B cell (primary cell): ENCODE measurements around the gene CDKN1C. TPM values are rescaled to one million over a fixed set of nuclear protein-coding genes. Genes with fewer than 3 reads are reported as not detected.
A peak's percentile ranks its signal among the peaks of the same experiment; 100 is the strongest.

Source experiments
- ATAC-seq: fragments of 200-7000 bp; cut with Tn5 transposase; one replicate; pipeline ENCODE4 v1.10.0; 2021; ENCODE audit warnings: low read depth, mild to moderate bottlenecking, moderate number of reproducible peaks, moderate library complexity
- CTCF ChIA-PET: fragments of 350-600 bp; sonication (Branson Sonifier 250); formaldehyde crosslinking; loops from one replicate; lab custom pipeline; 2021; ENCODE audit warnings: antibody characterized with exemption, inconsistent platforms; lab: Charles Lee
- POLR2A ChIA-PET: fragments of 350-600 bp; sonication (Branson Sonifier 250); formaldehyde crosslinking; loops from one replicate; lab custom pipeline; 2021; ENCODE audit warnings: antibody characterized with exemption; lab: Charles Lee
- DNase-seq: peaks from one replicate; pipeline ENCODE4 v3.0.0; 2013
- H2AFZ ChIP-seq: 2 replicates; pipeline ENCODE4 v1.6.1; 2012; ENCODE audit warnings: mild to moderate bottlenecking, low read depth, low read length; ENCODE audit not compliant: insufficient read depth, poor library complexity, severe bottlenecking
- H3K27ac ChIP-seq, 2 donors: 1 replicate in 1 of 2; 2 replicates in 1 of 2; pipeline ENCODE4 v1.5.1; 2012 to 2013; ENCODE audit warnings: low read length in 2 of 2, mild to moderate bottlenecking in 2 of 2, moderate library complexity in 1 of 2
- H3K27me3 ChIP-seq, 4 experiments: fragments of 200-600 bp in 1 of 4; sonication (generic) in 1 of 4; replicated peaks in 1 of 4; 1 replicate in 2 of 4; 2 replicates in 2 of 4; pipeline versions ENCODE4 v1.6.1 to v1.7.0; 2013 to 2016; ENCODE audit warnings: low read length in 3 of 4, mild to moderate bottlenecking in 2 of 4, mixed read lengths in 1 of 4, moderate library complexity in 1 of 4; ENCODE audit not compliant: insufficient read depth in 4 of 4, control insufficient read depth in 3 of 4; ENCODE audit errors: control extremely low read depth in 1 of 4
- H3K36me3 ChIP-seq, 2 experiments: replicated peaks in 1 of 2; 1 replicate in 1 of 2; 2 replicates in 1 of 2; pipeline versions ENCODE4 v1.6.1 to v1.7.1; 2013; ENCODE audit warnings: low read length in 1 of 2; ENCODE audit not compliant: insufficient read depth in 2 of 2, control insufficient read depth in 1 of 2; ENCODE audit errors: control extremely low read depth in 1 of 2, extremely low read depth in 1 of 2
- H3K4me1 ChIP-seq, 2 donors: fragments of 200-600 bp in 1 of 2; sonication (generic) in 1 of 2; 1 replicate in 1 of 2; 2 replicates in 1 of 2; pipeline versions ENCODE4 v1.5.1 to v1.6.1; 2013 to 2017; ENCODE audit warnings: low read length in 2 of 2; ENCODE audit not compliant: control insufficient read depth in 2 of 2, insufficient read depth in 2 of 2
- H3K4me2 ChIP-seq: replicated peaks from 2 replicates; pipeline ENCODE3; 2012; ENCODE audit warnings: mild to moderate bottlenecking, low read depth, low read length; ENCODE audit not compliant: poor library complexity, severe bottlenecking
- H3K4me3 ChIP-seq, 5 experiments: fragments of 200-600 bp in 1 of 5; sonication (generic) in 1 of 5; 1 replicate in 3 of 5; 2 replicates in 2 of 5; pipeline versions ENCODE4 v1.5.1 to v1.7.0; 2011 to 2016; ENCODE audit warnings: low read length in 4 of 5, mild to moderate bottlenecking in 4 of 5, low read depth in 2 of 5, control low read depth in 1 of 5, moderate library complexity in 1 of 5; ENCODE audit not compliant: insufficient read depth in 1 of 5; ENCODE audit errors: control extremely low read depth in 1 of 5, extremely low read depth in 1 of 5
- H3K79me2 ChIP-seq: fragments of 200-600 bp; sonication (generic); one replicate; pipeline ENCODE4 v1.6.0; 2016; ENCODE audit warnings: low read length; ENCODE audit not compliant: control insufficient read depth, insufficient read depth
- H3K9ac ChIP-seq: fragments of 200-600 bp; sonication (generic); 2 replicates; pipeline ENCODE4 v1.6.1; 2017; ENCODE audit warnings: mild to moderate bottlenecking, low read length, moderate library complexity
- H3K9me3 ChIP-seq, 3 donors: one replicate each; pipeline versions ENCODE4 v1.6.1 to v1.7.1; 2013; ENCODE audit warnings: low read length in 2 of 3; ENCODE audit not compliant: control insufficient read depth in 2 of 3, insufficient read depth in 1 of 3; ENCODE audit errors: control extremely low read depth in 1 of 3
- H4K20me1 ChIP-seq: 2 replicates; pipeline ENCODE4 v1.6.0; 2012; ENCODE audit warnings: mild to moderate bottlenecking, low read length; ENCODE audit not compliant: insufficient read depth, control insufficient read depth, poor library complexity, severe bottlenecking
- H3K27ac Mint-ChIP-seq: one replicate; pipeline ENCODE4 v1.8.0; 2021; ENCODE audit warnings: mixed read lengths
- H3K27me3 Mint-ChIP-seq: one replicate; pipeline ENCODE4 v1.8.0; 2021; ENCODE audit warnings: mixed read lengths
- H3K4me1 Mint-ChIP-seq: one replicate; pipeline ENCODE4 v1.8.0; 2021; ENCODE audit warnings: mixed read lengths
- H3K4me3 Mint-ChIP-seq: one replicate; pipeline ENCODE4 v1.8.0; 2021; ENCODE audit warnings: mixed read lengths
- H3K9me3 Mint-ChIP-seq: one replicate; pipeline ENCODE4 v1.8.0; 2022; ENCODE audit warnings: mixed read lengths; ENCODE audit not compliant: insufficient read depth
- EZH2 ChIP-seq: IDR thresholded peaks from 2 replicates; pipeline ENCODE4 v1.6.1; 2012; ENCODE audit warnings: borderline replicate concordance, low read depth, mild to moderate bottlenecking, moderate library complexity, low read length; ENCODE audit not compliant: insufficient read depth, poor library complexity, severe bottlenecking
- WGBS: methylation state at CpG from one replicate; pipeline ENCODE4 v1.1.5; 2013; ENCODE audit warnings: missing lambda C conversion rate; ENCODE audit not compliant: insufficient coverage; 5-methylcytosine and 5-hydroxymethylcytosine counted together
- intact Hi-C: fragments of 100-400 bp; cut with micrococcal nuclease; formaldehyde crosslinking; loops from one replicate; pipeline ENCODE4 v1.10.0; 2022
- polyA minus RNA-seq: library from RNA; depleted of rRNA, polyadenylated mRNA; stranded (reverse); fragments of >200 nt; gene quantifications from 2 replicates; pipeline ENCODE4 v1.2.3, GENCODE V29; 2012
- polyA plus RNA-seq: library from polyadenylated mRNA; depleted of rRNA; stranded (reverse); fragments of >200 nt; gene quantifications from 2 replicates; pipeline ENCODE4 v1.2.3, GENCODE V29; 2012
- total RNA-seq, 2 donors: library from RNA; stranded (reverse); fragments of 120-200 nt in 1 of 2; gene quantifications; 1 replicate in 1 of 2; 2 replicates in 1 of 2; pipeline versions ENCODE4 v1.2.3 to v1.2.4, GENCODE V29; 2013 to 2022
- TF ChIP-seq, protein P1 (sequence below): fragments of 200-600 bp; IDR thresholded peaks from one replicate; pipeline ENCODE4 v1.8.0; 2022; ENCODE audit warnings: antibody characterized with exemption, mild to moderate bottlenecking

CDKN1C gene
- total RNA-seq = 5.9 and 8.0 TPM in 2 replicates
- total RNA-seq (2013) = 5.8 TPM
- 0.58 and 1.1 TPM in 2 replicates for polyA plus RNA-seq
- 1.5 and 2.0 TPM in 2 replicates for polyA minus RNA-seq

DNA sequence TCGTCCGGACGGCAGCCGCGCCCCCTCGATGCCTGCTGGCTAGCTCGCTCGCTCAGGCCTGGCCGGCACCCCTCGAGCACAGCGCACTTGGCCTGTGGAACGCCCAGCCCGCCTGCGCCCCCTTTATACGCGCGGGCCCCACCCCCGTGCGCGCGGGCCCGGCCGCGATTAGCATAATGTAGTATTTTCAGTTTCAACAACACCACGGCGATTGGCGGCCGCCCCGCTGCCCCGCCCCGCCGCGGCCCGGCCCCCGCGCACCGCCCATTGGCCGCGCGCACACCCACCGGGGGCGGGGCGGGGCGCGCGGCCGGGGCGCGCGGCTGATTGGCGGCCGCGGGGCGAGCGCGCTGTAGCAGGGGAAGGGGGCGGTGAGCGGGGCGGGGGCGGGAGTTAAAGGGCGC, at the start of gene CDKN1C:
CDKN1C (minus strand) TSS at position 98 of the 404 bp plus-strand sequence. CDS start 319 bp downstream, outside the sequence.
- H3K27me3 ChIP-seq = peaks cover 0 to 34% (median 7%) of the 10 kb centered on the region in 4 experiments
- H3K4me2 ChIP-seq = peak within 1 kb of the TSS; percentile 97
- TF ChIP-seq EZH2 = peak; percentile 2
- TF ChIP-seq, protein P1, sequence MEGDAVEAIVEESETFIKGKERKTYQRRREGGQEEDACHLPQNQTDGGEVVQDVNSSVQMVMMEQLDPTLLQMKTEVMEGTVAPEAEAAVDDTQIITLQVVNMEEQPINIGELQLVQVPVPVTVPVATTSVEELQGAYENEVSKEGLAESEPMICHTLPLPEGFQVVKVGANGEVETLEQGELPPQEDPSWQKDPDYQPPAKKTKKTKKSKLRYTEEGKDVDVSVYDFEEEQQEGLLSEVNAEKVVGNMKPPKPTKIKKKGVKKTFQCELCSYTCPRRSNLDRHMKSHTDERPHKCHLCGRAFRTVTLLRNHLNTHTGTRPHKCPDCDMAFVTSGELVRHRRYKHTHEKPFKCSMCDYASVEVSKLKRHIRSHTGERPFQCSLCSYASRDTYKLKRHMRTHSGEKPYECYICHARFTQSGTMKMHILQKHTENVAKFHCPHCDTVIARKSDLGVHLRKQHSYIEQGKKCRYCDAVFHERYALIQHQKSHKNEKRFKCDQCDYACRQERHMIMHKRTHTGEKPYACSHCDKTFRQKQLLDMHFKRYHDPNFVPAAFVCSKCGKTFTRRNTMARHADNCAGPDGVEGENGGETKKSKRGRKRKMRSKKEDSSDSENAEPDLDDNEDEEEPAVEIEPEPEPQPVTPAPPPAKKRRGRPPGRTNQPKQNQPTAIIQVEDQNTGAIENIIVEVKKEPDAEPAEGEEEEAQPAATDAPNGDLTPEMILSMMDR = no peak
- intact Hi-C loops = loop anchor here (1.0 to 5.0 kb wide), 5 partner anchors 107 to 583 kb away; partner anchors contain the start of genes C11orf21, NAP1L4 and TSPAN32
- CTCF ChIA-PET = interaction anchor here (1.2 to 16.1 kb wide), 4 partner anchors 8 to 466 kb away, joined by 3 to 595 read pairs (median 4); no protein-coding TSS in a partner anchor
- H3K79me2 ChIP-seq = no peaks in the 10 kb centered on the region
- Mint-ChIP-seq H3K27me3 (peaks cover 15% of the 10 kb centered on the region), H3K9me3 (no peaks in the 10 kb centered on the region), H3K27ac (peak within 1 kb of the TSS; percentile 56), H3K4me1 (peaks cover 16% of the 10 kb centered on the region), H3K4me3 (peak within 1 kb of the TSS; percentile 95)
- POLR2A ChIA-PET = interaction anchor here (0.6 to 1.0 kb wide), 2 partner anchors 353 to 688 kb away, joined by 3 to 6 read pairs; no protein-coding TSS in a partner anchor
- WGBS = under 1% methylated on average over 41 of the region's 61 CpGs
- H3K4me3 ChIP-seq = peak within 1 kb of the TSS; percentile 39 to 93 (median 70)
- no peaks in the 10 kb centered on the region for H3K36me3 ChIP-seq
- no peaks in the 10 kb centered on the region for H4K20me1 ChIP-seq
- no peak within 1 kb of the TSS for H3K27ac ChIP-seq
- H2AFZ ChIP-seq = peak within 1 kb of the TSS; percentile 86
- H3K9ac ChIP-seq = peak within 1 kb of the TSS; percentile 71
- peak; percentile 90 for DNase-seq
- H3K4me1 ChIP-seq = peaks cover 9 to 20% of the 10 kb centered on the region in 2 donors
- ATAC-seq = peak; percentile 91
- no peaks in the 10 kb centered on the region for H3K9me3 ChIP-seq

DNA sequence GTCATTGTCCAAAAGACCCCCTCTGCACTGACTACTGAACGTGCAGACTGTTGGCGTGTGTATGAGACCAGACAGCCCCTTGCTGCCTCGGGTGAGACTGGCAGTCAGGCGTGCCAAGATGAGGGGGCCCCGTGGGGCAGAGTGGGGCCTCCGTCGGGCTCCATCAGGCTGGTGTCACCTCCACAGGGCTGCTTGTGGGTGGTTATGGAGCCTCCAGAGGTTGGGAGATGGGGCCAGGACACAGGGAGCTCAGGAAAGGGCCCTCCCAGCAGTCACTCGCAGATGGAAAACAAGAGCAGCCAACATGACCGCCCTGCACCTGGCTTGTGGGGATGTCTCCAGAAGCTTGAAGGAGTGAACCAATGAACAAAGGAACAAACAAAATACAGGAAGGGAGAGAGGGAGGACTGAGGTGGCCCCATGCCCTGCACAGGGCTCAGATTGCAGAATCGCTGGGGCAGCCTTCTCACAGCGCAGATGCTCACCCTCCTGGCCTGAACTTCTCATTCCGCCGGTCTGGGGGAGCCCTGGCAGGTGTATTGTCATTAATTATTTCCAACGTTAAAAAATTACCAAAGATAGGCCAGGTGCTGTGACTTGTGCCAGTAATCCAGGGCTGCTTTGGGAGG, 49.1 kb upstream of the CDKN1C start:
- 88% methylated on average over 13 of the region's 14 CpGs for WGBS
- Histone ChIP-seq H3K9ac (no peak overlapping the region), H3K4me3 (no peak overlapping the region), H3K36me3 (no peaks in the 10 kb centered on the region), H2AFZ (no peak overlapping the region), H3K79me2 (no peaks in the 10 kb centered on the region), H3K4me2 (no peak overlapping the region), H3K4me1 (peaks cover 11 to 14% of the 10 kb centered on the region in 2 donors), H3K27ac (no peak overlapping the region), H3K27me3 (peaks cover 0 to 31% (median 10%) of the 10 kb centered on the region in 4 experiments), H4K20me1 (peaks cover 3% of the 10 kb centered on the region), H3K9me3 (peaks cover 0 to 29% (median 10%) of the 10 kb centered on the region in 3 donors)
- ATAC-seq = no peak
- TF ChIP-seq, protein P1 = no peak
- no peak for TF ChIP-seq EZH2
- POLR2A ChIA-PET = no interaction called here
- Mint-ChIP-seq H3K4me3 (no peak overlapping the region), H3K27ac (no peak overlapping the region), H3K27me3 (peaks cover 8% of the 10 kb centered on the region), H3K4me1 (peaks cover 7% of the 10 kb centered on the region), H3K9me3 (peaks cover 11% of the 10 kb centered on the region)
- DNase-seq = no peak
- CTCF ChIA-PET = no interaction called here
- intact Hi-C loops = no loop called here
